Measurements from ENCODE around the gene NSMF.
A peak's percentile ranks its signal among the peaks of the same experiment; 100 is the strongest.
"Not testable (repeated sequence)": the region's sequence is repeated elsewhere in the genome, so short reads cannot be mapped to it uniquely, and the experiment has no call there.

The NSMF gene

GRCh38 chr9:137410236-137410890 is 48.8 kb downstream of the NSMF start:
- DNase-seq = not testable (repeated sequence)

GRCh38 chr9:137409515-137409914 is 49.6 kb downstream of the NSMF start:
- no peak for DNase-seq

GRCh38 chr9:137408651-137409405 is 50.3 kb downstream of the NSMF start:
- no peak for DNase-seq

- DNase-seq = no peak
These were observed 51.4 kb downstream of the NSMF start for GRCh38 chr9:137407590-137408300.

GRCh38 chr9:137406876-137407589 is 52.1 kb downstream of the NSMF start:
- peak; percentile 51 for DNase-seq

- DNase-seq = no peak
These were observed 52.9 kb downstream of the NSMF start for GRCh38 chr9:137406085-137406760.

GRCh38 chr9:137405677-137406081 is 53.5 kb downstream of the NSMF start:
- no peak for DNase-seq

- no peak for DNase-seq
These were observed 54.1 kb downstream of the NSMF start for GRCh38 chr9:137404961-137405567.

- no peak for DNase-seq
These were observed 55.9 kb downstream of the NSMF start for GRCh38 chr9:137403269-137403668.

GRCh38 chr9:137402746-137403145 is 56.4 kb downstream of the NSMF start:
- no peak for DNase-seq

- DNase-seq = no peak
These were observed 60.3 kb downstream of the NSMF start for GRCh38 chr9:137398561-137399468.

GRCh38 chr9:137397675-137398423 is 61.3 kb downstream of the NSMF start:
- no peak for DNase-seq
